ENCODE data around the gene MACROD1.

DNA sequence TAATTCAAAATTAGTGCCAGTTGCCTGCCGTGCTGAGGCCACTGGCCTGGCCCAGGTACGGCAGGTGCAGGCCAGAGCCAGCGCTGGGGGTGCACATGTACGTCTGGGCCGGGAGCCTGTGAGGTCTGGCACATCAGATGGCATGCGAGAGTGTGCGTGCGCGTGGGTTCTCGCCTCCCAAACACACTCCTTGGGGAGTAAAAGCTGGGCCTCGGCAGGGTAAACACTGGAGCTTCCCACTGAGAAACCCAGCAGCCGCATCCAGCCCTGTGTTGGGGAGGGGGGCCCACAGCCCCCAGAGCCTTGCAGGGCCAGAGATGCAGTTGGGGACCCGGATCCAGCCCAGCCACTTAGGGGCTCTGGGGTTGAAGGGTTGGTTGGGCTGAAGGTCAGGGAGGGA, 92.4 kb downstream of the MACROD1 start:
- TF ChIP-seq CTCF (IDR thresholded peaks at IDR 0.05): no peak
- TF ChIP-seq POLR2A (IDR thresholded peaks at IDR 0.05): no peak
